GM21381 (cell line): ENCODE data around the gene ERC1.
"Not testable (repeated sequence)": the region's sequence is repeated elsewhere in the genome, so short reads cannot be mapped to it uniquely, and the experiment has no call there.

Experiments used
- ATAC-seq: cut with Tn5 transposase; IDR thresholded peaks from one replicate; pipeline ENCODE4 v1.9.1; 2021; ENCODE audit warnings: mild to moderate bottlenecking, moderate library complexity; ENCODE audit not compliant: unreplicated experiment

ERC1 gene

DNA sequence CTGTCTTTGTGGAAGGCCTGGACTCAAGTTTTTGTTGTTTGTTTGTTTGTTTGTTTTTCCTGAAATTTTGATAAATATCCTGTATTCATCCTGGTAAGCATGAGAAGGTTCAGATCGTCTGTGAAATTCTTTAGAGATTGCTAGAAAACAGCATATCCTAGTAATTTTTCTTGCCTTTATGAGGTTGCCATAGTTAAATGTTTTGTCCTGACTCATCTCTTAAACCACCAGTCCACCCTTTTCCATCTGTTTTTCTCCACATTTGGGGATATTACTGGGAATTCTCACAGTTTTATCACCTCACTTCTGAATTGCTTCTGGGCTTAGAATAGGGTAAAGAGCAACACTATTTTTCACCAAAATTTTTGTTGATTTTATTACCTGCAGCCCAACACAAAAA is 355.1 kb downstream of the ERC1 start:
- no peak for ATAC-seq

- ATAC-seq: no peak
Measured at GRCh38 chr12:1347294-1347693, 356.3 kb downstream of the ERC1 start.

DNA sequence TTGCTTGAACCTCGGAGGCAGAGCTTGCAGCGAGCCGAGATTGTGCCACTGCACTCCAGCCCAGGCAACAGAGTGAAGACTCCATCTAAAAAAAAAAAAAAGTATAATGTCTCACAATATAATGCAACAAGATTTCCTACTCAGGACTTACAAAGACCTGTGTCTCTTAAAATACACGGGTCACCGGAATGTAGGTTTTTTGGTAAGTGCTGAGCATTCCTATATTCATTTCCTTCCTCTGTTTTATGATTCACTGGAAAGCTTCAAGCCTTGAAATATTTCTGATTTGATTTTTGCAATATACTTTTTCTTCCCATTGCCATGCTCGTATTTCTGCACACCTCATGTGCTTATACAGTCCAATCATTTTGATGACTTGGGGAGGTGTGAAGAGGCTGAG is 357.6 kb downstream of the ERC1 start:
- ATAC-seq: no peak

GRCh38 chr12:1350055-1350933 is 359.3 kb downstream of the ERC1 start:
- no peak for ATAC-seq

GRCh38 chr12:1350934-1351240 is 359.9 kb downstream of the ERC1 start:
- ATAC-seq: no peak

DNA sequence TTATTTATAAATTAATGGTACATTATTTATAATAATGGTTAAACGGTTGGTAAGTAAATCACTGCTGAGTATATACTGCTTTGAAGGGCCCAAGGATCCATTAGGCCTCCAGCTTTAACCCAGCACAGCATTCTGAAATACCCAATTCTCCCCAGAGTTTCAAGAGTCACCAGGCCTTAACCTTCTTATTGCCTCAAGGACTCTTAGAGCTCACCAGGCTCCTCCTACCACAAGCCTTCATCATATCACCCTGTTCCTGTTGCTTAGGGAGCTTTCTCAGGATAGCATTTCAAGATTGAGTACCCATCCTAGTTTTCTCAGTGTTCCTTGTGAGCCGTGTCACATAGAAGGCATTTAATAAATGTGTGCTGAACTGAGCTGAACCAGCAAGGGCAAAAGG is 360.9 kb downstream of the ERC1 start:
- no peak for ATAC-seq

DNA sequence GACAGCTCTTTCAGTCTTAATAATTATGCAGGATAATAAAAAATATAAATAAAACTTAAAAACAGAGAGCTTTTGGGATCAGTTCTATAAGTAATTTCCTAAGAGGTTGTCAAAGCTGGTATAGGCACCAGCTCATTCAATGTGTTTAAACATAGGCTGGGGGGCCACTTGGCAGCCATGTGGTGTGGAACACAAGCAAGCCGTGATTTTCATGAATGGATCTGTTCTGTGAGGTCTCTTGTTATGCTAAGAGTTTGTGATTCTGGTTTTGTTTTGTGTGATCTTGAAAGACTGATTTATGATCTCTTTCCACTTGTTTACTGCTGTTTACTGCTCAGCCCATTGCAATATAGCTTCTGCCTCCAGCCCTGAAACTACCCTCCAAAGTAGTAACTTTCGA is 362.4 kb downstream of the ERC1 start:
- no peak for ATAC-seq

GRCh38 chr12:1355396-1355795 is 364.4 kb downstream of the ERC1 start:
- no peak for ATAC-seq

DNA sequence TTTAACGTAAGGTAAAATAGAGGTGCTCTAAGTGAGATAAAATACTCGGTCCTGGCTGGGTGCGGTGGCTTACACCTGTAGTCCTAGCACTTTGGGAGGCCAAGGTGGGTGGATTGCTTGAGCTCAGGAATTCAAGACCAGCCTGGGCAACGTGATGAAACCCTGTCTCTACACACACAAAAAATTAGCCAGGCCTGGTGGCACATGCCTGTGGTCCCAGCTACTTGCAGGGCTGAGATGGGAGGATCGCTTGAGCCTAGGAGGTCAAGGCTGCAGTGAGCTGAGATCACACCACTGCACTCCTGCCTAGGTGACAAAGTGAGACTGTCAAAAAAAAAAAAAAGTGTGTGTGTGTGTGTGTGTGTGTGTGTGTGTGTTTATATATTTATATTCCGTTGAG is 364.8 kb downstream of the ERC1 start:
- ATAC-seq: not testable (repeated sequence)

DNA sequence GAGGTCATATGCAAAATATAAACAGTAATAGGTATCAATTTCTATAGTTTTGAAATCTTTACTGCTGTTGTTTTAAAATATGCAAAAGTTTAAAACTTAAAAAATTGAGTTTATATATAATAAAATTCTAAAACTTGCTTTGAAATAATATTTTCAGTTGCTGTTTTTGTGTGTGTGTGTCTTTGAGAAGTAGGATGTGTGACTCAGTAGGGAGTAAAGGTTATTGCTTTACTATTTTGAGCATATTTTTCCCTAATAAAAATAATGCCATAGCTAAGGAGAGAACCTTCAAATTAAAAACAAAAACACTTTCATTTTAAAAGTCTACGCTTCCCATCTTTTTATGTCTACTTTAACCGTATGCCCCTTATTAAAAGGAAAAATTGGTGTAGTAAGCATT is 365.3 kb downstream of the ERC1 start:
- ATAC-seq: no peak

- no peak for ATAC-seq
Measured at GRCh38 chr12:1357171-1357570, 366.1 kb downstream of the ERC1 start.

- ATAC-seq: no peak
Measured at GRCh38 chr12:1357711-1358110, 366.7 kb downstream of the ERC1 start.

- ATAC-seq: no peak
Measured at GRCh38 chr12:1360441-1361210, 369.6 kb downstream of the ERC1 start.

DNA sequence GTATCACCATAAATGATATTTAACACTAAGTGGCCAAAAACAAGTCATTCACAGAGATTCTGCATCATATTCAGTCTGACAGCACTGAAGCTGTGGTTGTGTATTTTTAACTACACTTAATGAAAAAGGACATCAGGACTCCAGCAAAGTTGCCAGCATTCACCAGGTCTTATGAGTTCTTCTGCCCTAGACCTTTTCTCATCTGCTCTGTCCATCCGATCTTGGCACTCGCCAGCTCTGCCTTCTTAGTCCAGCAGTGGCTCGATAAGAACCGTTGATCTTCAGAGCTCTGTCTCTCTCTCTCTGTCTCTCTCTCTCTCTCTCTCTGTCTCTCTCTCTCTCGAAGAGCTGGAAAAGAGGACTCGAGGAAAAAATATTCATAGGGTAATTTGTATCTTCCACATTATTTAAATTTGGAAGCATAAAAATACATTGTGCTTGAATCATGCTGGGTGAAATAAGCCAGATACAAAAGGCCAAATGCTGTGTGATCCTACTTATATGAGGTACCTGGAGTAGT is 371.2 kb downstream of the ERC1 start:
- ATAC-seq: no peak

DNA sequence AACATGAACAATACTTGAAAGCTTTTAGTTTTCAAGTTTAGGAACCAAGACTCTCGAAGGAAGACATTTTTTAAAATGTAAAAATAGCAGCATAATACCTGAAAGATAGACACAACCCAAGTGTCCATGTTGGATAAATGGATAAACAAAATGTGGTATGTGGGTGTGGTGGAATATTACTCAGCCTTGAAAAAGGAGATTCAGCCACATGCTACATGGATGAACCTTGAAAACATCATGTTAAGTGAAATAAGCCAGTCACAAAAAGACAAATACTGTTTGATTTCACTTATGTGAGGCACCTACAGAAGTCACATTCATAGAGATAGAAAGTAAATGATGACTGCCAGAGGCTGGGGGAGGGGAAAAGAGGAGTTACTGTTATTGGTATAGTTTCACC is 374.7 kb downstream of the ERC1 start:
- ATAC-seq: no peak

GRCh38 chr12:1367331-1368291 is 376.6 kb downstream of the ERC1 start:
- no peak for ATAC-seq

DNA sequence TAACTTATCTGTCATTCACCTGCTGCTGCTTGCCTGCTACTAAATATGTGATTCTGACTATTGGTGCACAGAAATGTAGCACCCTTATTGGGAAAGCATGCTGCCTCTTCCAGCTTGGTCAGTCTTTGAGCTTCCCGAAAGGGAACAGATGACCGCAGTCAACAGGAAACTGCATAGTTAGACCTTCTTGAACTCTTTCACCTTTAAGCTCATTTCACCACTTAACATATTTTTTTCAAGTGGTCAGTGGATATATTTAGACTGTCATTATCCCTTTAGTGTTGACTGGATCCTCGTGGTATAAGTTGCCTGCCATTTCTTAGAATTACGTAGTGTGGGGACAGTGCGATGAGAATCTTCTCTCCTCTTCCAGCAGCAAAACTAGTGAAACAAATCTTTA is 378.4 kb downstream of the ERC1 start:
- no peak for ATAC-seq

DNA sequence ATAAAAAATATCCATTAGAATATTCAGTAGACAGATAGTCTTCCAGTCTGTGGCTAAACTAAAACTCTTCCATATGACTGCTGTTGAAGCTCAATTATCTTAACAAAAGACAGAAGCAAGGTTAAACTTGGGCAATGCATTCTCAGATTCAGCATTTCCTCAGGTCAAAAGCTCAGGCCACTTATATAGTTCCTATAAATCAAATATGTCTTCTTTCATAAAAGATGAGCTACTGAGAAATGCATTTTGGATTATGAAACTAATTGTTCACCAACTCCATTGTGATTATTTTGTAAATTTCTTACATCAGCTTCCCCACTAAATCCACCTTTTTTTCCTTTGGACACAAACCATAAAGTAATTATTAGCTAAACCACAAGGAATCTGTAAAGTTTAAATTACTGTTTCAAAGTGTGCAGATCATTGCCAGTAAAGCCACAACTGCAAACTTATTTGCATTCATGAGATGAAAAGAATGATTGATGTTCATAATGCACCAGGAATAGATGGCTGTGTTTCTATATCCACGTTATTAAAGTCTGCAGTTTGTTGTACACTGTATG is 379.0 kb downstream of the ERC1 start:
- ATAC-seq: no peak

DNA sequence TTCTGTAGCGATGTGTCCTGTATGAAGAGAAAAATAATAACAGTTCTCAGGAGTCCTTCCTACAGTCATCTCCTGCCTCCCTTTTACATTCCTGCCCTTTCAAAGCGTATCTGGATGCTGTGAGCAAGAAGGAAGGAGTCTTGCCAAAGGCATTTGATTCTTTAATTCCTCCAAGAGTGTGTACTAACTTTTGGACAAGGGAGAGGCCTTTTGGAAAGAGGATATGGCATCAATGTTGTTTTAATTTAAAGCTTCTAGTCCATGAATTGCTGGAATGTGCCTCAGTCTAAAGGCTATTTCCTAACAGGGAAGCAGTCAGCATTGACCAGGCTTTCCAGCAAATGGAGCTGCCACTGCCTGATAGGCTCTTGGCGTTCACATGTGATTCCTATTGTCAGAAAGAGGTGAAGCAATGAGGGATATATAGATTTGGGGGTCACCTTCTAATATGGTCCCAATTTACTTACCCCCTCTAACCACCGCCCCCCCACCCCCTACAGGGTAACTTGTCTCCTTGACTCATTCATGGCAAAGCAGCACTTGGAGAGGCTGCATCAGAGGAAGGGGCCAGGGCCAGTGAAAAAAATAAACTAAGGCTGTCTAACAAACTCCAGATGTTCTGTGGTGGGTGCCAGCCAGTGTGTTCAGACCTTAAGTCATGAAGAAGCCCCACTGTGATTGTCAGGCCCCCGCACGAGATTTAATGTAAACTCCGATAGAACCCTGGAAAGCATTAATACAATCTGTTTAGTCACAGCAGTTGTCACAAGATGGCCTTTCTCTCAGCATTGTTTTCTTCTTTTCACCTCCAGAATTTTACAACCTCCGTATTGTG is 383.1 kb downstream of the ERC1 start:
- ATAC-seq: no peak

DNA sequence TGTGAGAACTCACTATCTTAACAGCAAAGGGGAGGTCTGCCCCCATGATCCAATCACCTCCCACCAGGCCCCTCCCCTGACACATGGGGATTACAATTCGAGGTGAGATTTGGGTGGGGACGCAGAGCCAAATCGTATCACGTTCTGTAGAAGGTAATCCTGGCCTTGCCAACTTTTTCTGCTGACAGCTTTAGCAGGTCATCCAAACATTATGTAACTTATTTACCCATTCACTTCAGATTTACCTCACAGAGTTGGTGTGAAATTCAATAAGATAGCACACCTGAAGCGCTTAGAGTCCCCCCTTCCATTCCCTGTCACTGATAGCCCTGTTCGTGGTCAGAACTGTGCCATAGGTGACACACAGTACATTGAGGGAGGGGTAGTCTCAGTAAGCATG is 384.3 kb downstream of the ERC1 start:
- no peak for ATAC-seq
